ENCODE results near the gene MYLIP.
A peak's percentile ranks its signal among the peaks of the same experiment; 100 is the strongest.
"Not testable (repeated sequence)": the region's sequence is repeated elsewhere in the genome, so short reads cannot be mapped to it uniquely, and the experiment has no call there.

The MYLIP gene

GRCh38 chr6:16174416-16175078, 45.7 kb downstream of the MYLIP start:
- no peak for DNase-seq (ENCODE audit: low spot score)

- DNase-seq (ENCODE audit: low spot score) = not testable (repeated sequence)
Measured at GRCh38 chr6:16176600-16176999, 47.7 kb downstream of the MYLIP start.

- DNase-seq (ENCODE audit: low spot score) = no peak
Measured at GRCh38 chr6:16177881-16178280, 49.0 kb downstream of the MYLIP start.

- no peak for DNase-seq (ENCODE audit: low spot score)
Measured at GRCh38 chr6:16178351-16178750, 49.5 kb downstream of the MYLIP start.

GRCh38 chr6:16179063-16179462, 50.2 kb downstream of the MYLIP start:
- DNase-seq (ENCODE audit: low spot score) = no peak

GRCh38 chr6:16179970-16180431, 51.1 kb downstream of the MYLIP start:
- no peak for DNase-seq (ENCODE audit: low spot score)

GRCh38 chr6:16180696-16181438, 52.0 kb downstream of the MYLIP start:
- no peak for DNase-seq (ENCODE audit: low spot score)

GRCh38 chr6:16181439-16182297, 52.8 kb downstream of the MYLIP start:
- no peak for DNase-seq (ENCODE audit: low spot score)

- DNase-seq (ENCODE audit: low spot score) = peak; percentile 56
Measured at GRCh38 chr6:16183187-16183664, 54.3 kb downstream of the MYLIP start.

GRCh38 chr6:16184129-16184528, 55.2 kb downstream of the MYLIP start:
- no peak for DNase-seq (ENCODE audit: low spot score)

- DNase-seq (ENCODE audit: low spot score) = no peak
Measured at GRCh38 chr6:16184551-16184950, 55.7 kb downstream of the MYLIP start.

GRCh38 chr6:16187176-16187575, 58.3 kb downstream of the MYLIP start:
- no peak for DNase-seq (ENCODE audit: low spot score)

- DNase-seq (ENCODE audit: low spot score) = no peak
Measured at GRCh38 chr6:16190214-16190613, 61.3 kb downstream of the MYLIP start.

- no peak for DNase-seq (ENCODE audit: low spot score)
Measured at GRCh38 chr6:16196260-16196983, 67.5 kb downstream of the MYLIP start.

GRCh38 chr6:16196984-16197546, 68.2 kb downstream of the MYLIP start:
- no peak for DNase-seq (ENCODE audit: low spot score)
